GOT3 (cell line): ENCODE data around the gene GRID1.

Source experiments
- DNase-seq: peaks from one replicate; lab custom pipeline; 2025; ENCODE audit warnings: mixed read lengths; lab: John Stamatoyannopoulos, UW

The GRID1 gene

GRCh38 chr10:86314616-86315548 is 51.7 kb downstream of the GRID1 start:
- DNase-seq, result no peak

DNA sequence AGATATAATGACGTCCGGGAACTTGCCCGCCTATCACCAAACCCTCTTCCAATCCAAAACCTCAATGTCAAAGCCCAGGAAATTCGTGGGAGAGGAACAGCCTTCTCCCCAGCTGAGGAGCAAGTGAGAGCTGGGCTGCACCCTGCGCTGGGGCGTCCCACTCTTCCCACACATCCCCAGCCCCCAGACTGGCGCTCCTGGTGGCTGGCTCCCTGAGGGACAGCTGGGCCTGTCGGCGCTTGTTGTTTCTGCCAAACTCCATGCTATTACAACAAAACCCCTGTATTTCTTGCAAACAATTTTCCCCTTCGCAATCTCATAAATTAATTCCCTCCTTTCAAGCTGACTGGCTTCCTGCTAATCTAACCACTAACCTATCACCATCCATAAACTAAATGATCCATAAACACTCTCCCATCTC is 53.0 kb downstream of the GRID1 start:
- no peak for DNase-seq

GRCh38 chr10:86312701-86313270 is 53.8 kb downstream of the GRID1 start:
- DNase-seq, result no peak

GRCh38 chr10:86311906-86312305 is 54.7 kb downstream of the GRID1 start:
- DNase-seq, result no peak

- DNase-seq, result no peak
Measured at GRCh38 chr10:86311190-86311589, 55.4 kb downstream of the GRID1 start.

DNA sequence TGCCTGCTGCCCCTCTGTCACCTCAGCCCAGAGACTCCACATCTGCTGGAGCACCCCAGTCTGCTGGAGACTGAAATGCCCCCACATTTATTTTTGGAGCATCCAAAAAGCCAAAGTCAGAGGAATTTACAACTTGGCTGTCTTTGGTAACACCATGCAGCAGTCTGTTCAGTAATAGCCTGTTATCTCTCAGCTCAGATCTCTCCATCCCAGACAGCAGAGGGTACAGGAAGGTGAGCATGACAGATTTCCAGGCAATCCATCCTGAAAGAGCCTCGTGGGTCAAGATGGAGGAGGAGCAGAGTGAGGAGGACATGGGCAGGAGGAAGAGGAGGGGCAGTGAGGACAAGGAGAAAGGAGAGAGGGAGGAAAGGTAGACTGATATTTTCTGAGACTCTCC is 55.9 kb downstream of the GRID1 start:
- DNase-seq, result no peak

DNA sequence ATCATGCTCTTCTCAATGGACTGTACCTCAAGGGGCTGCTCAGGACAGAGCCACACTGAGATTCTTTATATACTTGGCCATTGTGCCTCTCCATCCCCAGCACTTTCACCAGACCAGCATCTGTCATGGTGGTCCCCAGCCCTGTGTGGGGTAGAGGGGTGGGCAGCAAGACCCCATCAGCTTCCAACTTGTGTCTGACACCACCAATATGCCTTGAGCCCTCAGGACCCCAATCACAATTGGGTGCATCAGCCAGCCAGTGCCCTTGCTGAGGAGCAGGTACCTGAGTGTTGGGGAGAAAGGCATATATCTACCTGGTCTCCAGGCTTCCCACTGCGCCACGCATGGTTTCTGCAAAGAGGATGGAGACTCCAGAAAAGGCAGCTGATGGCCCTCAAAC is 56.3 kb downstream of the GRID1 start:
- DNase-seq, result no peak

- no peak for DNase-seq
Measured at GRCh38 chr10:86308056-86308455, 58.5 kb downstream of the GRID1 start.

DNA sequence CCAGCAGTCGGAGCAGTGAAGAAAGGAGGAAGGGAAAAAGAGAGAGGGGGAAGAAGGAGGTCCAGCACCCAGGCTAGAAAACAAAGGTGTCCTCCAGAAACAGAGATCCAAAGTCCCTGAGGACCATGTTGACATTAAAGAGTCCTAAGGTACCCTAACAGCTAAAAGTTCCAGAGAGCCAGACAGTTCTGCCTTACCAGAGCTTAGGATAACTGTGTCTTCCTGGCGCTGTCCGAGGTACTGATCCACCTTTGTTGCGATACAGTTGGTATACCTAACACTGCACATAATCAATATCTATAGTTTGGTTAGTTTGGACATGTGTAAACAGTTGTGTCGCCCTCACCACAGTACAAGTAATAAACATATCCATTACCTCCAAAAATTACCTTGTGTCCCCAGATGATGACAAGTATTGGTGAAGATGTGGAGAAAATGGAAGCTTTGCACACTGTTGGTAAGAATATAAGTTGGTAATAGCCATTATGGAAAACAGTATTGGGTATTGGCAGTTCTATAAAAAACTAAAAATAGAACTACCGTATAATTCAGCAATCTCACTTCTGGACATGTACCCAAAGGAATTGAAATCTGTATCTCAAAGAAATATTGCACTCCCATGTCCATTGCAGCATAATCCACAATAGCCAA is 59.8 kb downstream of the GRID1 start:
- DNase-seq, result no peak

- DNase-seq, result no peak
Measured at GRCh38 chr10:86305521-86305920, 61.1 kb downstream of the GRID1 start.

- DNase-seq, result no peak
Measured at GRCh38 chr10:86304436-86304835, 62.2 kb downstream of the GRID1 start.

DNA sequence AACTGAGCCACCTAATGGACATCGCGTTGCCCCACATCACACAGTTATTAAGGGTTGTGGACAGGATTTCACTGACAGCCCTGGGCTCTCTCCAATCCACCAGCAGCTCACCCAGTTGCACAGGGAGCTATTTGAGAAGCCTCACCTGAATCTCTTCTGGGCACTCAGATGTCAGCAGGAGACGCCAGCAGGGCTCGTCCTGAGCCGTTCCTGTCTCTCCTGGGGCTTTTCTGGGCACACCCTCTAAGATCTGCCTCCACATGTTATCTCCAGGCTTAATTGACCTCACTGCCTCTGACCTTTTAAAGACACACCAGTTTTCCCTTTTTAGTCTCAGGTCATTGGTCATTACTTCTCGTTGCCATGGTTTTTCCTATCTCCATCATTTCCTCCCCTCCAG is 63.0 kb downstream of the GRID1 start:
- no peak for DNase-seq

DNA sequence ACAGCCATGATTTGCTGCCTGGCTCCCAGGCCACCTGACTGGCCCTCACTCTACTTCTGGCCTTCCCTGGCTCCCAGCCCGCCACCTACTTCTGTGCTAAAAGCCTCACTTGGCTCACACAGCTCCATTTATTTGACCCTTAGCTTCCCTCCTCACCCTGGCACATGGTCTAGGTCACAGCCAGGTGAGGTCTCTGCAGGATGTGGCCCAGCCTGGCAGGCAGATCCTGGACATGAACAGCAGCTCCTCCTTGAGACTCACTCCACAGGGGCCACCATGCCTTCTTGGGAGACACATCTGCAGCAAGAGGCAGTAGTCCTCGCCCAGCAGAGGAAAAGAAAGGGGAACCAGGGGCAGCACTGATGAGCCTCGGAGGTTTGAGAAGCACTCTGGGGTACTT is 64.6 kb downstream of the GRID1 start:
- no peak for DNase-seq

DNA sequence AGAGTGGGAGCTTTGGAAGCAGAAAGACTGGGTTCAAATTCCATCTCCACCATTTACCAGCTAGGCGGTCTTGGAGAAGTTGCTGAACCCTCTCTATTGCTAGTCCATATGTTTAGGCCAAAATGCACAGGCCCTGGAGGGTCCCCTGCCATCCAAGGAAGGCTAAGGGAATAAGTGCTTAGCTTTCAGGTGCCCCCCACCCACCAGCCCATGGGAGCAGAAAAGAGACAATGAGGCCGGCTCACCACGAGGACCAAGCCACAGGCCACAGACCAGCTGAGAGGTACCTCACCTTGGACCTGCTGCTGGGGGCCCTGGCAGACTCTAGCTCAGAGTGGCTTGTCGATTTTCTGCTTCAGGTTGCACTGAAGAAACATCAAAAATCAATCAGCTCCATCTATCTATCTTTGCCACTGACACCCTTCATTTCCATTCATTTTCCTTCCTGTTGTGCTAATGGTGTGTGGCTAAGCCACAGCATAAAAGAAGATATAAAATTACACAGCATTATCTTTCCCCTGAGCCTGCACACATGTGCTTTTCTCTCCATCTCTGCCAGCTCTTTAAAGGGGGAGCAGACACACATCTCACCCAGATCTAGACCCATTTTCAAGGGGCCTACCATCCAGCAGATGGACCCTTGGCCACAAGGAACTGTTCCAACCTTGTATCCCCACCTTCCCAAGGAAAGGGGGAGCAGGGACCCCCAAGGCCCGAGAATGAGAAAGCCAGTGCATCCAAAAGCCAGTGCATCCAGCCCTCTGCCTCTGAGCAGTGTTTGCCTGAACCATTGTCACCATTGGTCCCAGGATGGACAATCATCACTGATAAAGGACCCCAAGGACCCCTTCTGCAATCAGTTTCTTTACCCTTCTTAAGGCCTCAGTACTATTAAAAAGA is 65.4 kb downstream of the GRID1 start:
- DNase-seq, result no peak

GRCh38 chr10:86300399-86300925 is 66.1 kb downstream of the GRID1 start:
- no peak for DNase-seq

DNA sequence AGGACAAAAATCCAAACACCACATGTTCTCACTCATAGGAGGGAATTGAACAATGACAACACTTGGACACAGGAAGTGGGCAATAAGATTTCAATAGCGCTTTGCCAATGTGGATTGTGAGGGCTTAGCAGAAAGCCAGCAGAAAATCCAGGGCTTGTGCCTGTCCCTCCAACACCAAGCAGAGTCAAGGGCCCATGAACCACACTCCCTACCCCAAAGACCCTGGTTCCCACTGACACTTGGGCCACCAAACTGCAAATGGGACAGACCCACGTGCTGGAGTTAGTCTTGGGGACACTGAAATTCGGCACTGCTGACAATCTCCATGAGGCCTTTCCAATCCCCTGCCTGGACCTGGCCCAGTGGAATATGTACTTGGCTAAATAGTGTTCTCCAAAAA is 67.0 kb downstream of the GRID1 start:
- no peak for DNase-seq

- no peak for DNase-seq
Measured at GRCh38 chr10:86298501-86299001, 68.0 kb downstream of the GRID1 start.

DNA sequence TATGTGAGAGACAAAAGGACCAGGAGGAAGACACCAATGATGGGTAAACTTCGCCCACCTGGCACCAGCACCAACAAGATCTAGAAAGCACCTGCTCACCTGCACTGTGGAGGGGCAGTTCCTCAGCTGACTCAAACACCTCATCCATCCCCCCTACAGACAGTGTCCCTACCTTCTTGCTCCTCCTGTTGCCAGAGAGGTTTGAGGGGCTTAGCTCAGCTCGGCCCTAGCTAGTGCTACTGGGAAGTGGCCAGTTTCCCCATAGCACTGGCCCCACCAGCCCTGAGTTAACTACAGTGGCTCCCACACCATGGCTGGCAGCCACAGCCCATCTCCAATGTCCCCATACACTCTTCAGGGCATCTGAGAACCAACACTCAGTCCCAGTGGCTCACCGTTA is 70.8 kb downstream of the GRID1 start:
- no peak for DNase-seq

DNA sequence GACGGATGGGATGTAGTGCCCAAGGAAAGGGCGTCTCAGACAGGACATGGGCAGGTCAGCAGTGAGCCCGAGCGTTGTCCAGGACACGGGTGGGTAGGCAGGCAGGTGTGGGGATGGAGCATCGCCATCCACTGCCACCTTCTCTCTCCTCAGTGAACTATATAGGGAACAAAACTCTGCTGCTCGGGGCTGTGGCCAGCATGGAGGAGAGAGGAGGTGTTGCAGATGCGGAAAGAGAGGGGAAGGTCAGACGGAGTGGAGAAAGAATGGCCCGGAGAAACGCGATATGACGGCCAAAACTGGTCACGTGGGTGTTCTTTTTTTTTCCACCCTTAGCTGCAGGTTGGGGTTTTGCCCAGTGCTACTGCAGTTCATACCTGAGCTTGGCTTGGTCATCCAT is 71.2 kb downstream of the GRID1 start:
- DNase-seq, result no peak

DNA sequence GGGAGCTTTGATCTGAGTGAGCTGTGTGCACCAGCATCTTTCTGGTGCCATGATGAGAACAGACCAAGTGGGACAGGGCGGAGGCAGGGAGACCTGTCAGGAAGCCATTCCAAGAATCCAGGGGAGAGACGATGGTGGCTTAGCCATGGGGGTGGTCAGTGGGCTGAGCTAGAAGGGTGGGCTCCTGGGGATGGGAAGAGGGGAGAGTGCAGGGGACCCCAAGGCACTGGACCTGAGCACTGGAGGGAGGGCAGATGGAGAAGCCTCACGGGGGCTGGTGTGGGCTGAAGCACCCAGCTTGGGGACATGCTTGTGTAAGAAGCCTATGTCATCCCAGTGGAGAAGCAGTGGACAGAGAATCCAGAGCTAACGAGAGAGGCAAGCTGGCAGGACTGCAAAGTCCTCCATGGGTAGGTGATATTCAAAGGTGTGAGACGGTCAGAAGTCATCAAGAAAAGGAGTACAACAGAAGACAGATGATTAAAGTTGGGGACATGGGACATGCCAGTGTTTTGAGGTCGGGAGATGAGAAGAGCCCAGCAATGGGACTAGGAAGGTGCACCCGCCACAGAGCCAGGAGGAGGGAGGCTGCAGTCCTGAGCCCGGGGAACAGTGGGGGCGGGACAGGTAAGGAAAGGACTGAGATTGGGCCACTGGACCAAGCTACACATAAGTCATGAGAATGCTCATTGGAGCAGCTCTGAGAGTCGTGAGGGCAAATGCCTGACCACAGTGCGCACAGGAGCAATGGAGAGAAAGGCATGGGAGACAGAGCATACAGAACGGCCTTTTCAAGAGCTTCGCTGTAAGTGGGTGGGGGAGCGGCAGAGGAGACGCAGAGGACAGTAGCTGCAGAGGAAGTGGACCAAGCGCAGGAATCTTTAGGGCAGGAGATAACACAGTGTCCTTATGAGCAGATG is 72.0 kb downstream of the GRID1 start:
- DNase-seq, result no peak
